Stimulated activated CD4-positive, alpha-beta T cell treated with anti-CD3 and anti-CD28 coated beads, Interleukin-15, amount 100 ng/mL, for 24 hours (primary cell): ENCODE data around the gene CTDP1.

Experiments used
- DNase-seq: peaks from one replicate; pipeline ENCODE4 v3.0.0-alpha.2; 2020

Gene CTDP1

GRCh38 chr18:79770826-79771225 lies 91.2 kb downstream of the CTDP1 start:
- no peak for DNase-seq

- no peak for DNase-seq
These were observed 92.0 kb downstream of the CTDP1 start for GRCh38 chr18:79771446-79772107.

GRCh38 chr18:79772108-79772864 lies 92.7 kb downstream of the CTDP1 start:
- DNase-seq, result no peak

- DNase-seq, result no peak
These were observed 93.5 kb downstream of the CTDP1 start for GRCh38 chr18:79772865-79773696.

- no peak for DNase-seq
These were observed 94.5 kb downstream of the CTDP1 start for GRCh38 chr18:79774111-79774510.

- no peak for DNase-seq
These were observed 96.0 kb downstream of the CTDP1 start for GRCh38 chr18:79775441-79776221.

- DNase-seq, result no peak
These were observed 97.1 kb downstream of the CTDP1 start for GRCh38 chr18:79776674-79777073.

- DNase-seq, result no peak
These were observed 98.7 kb downstream of the CTDP1 start for GRCh38 chr18:79778291-79778791.

GRCh38 chr18:79779021-79779699 lies 99.6 kb downstream of the CTDP1 start:
- DNase-seq, result no peak

GRCh38 chr18:79779700-79780190 lies 100.1 kb downstream of the CTDP1 start:
- no peak for DNase-seq

GRCh38 chr18:79780547-79780946 lies 100.9 kb downstream of the CTDP1 start:
- no peak for DNase-seq

- no peak for DNase-seq
These were observed 101.8 kb downstream of the CTDP1 start for GRCh38 chr18:79781331-79781941.

- DNase-seq, result no peak
These were observed 103.1 kb downstream of the CTDP1 start for GRCh38 chr18:79782566-79783308.

GRCh38 chr18:79784071-79784913 lies 104.7 kb downstream of the CTDP1 start:
- no peak for DNase-seq

GRCh38 chr18:79784965-79785770 lies 105.6 kb downstream of the CTDP1 start:
- DNase-seq, result no peak

GRCh38 chr18:79785831-79786230 lies 106.2 kb downstream of the CTDP1 start:
- DNase-seq, result no peak

GRCh38 chr18:79786304-79786703 lies 106.7 kb downstream of the CTDP1 start:
- no peak for DNase-seq

- DNase-seq, result no peak
These were observed 107.4 kb downstream of the CTDP1 start for GRCh38 chr18:79786786-79787526.
